Lower lobe of right lung (tissue), 2 donors: Measurements from ENCODE around the gene NUDCD3. TPM values are rescaled to one million over a fixed set of nuclear protein-coding genes. Genes with fewer than 3 reads are reported as not detected.
A peak's percentile ranks its signal among the peaks of the same experiment; 100 is the strongest.

Experiments
- ATAC-seq, 2 donors: fragments of 200-7000 bp; cut with Tn5 transposase; one replicate each; pipeline ENCODE4 v1.9.1; 2020 to 2022; ENCODE audit warnings: mild to moderate bottlenecking in 2 of 2, moderate library complexity in 2 of 2
- DNase-seq: peaks from one replicate; pipeline ENCODE4 v3.0.0-alpha.2; 2020
- H3K27ac ChIP-seq: fragments of 200-600 bp; one replicate; pipeline ENCODE4 v1.8.0; 2022
- H3K27me3 ChIP-seq: fragments of 200-600 bp; one replicate; pipeline ENCODE4 v1.8.0; 2022; ENCODE audit warnings: low read depth
- H3K36me3 ChIP-seq: fragments of 200-600 bp; one replicate; pipeline ENCODE4 v1.8.0; 2022; ENCODE audit warnings: mild to moderate bottlenecking
- H3K4me1 ChIP-seq: fragments of 200-600 bp; one replicate; pipeline ENCODE4 v1.8.0; 2022
- H3K4me3 ChIP-seq: fragments of 200-600 bp; one replicate; pipeline ENCODE4 v1.8.0; 2022; ENCODE audit warnings: mild to moderate bottlenecking
- H3K9me3 ChIP-seq: fragments of 200-600 bp; one replicate; pipeline ENCODE4 v1.8.0; 2022
- intact Hi-C: fragments of 100-400 bp; cut with DNase I; formaldehyde crosslinking; loops from one replicate; pipeline ENCODE4 v1.11.0; 2022
- total RNA-seq: library from RNA; stranded (reverse); fragmentation: NEBNext Ultra II Directional; extraction: Animal tissue kit (Norgen Biotek cat#: 25700); gene quantifications from one replicate; pipeline ENCODE4 v1.2.1, GENCODE V29; 2021
- TF ChIP-seq, protein P1 (sequence below): fragments of 200-600 bp; IDR thresholded peaks from one replicate; pipeline ENCODE4 v1.8.0; 2022; ENCODE audit warnings: antibody characterized with exemption, mild to moderate bottlenecking
- donor health status: DM: no; HTN: yes; CAD: no; lungs with severe emphysema.

NUDCD3 gene
- total RNA-seq, 1 donor from 2014 or later: 87.6 TPM

DNA sequence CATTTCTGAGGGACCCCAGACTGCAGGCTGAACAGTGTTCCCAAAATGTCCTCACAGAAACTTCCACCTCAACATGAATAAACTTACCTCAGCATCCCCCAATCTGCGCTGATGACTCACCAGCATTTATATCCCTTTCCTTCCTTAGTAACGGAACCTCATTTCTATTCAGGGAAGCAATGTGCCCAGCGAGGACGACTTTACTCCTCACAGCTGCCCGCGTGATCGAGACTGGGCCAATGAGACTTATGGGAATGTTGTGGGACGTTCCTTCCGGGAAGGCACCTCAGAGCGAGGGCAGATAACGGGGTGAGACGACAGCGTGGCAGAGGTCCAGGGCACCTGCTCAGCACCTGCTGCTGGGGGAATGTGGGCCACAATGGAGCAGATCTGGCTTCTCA lies 91.9 kb downstream of the NUDCD3 start:
- no peaks in the 10 kb centered on the region for H3K4me1 ChIP-seq
- H3K27me3 ChIP-seq: no peaks in the 10 kb centered on the region
- peaks cover 72% of the 10 kb centered on the region for H3K36me3 ChIP-seq
- no peak overlapping the region for H3K4me3 ChIP-seq
- intact Hi-C loops: no loop called here
- TF ChIP-seq, protein P1, sequence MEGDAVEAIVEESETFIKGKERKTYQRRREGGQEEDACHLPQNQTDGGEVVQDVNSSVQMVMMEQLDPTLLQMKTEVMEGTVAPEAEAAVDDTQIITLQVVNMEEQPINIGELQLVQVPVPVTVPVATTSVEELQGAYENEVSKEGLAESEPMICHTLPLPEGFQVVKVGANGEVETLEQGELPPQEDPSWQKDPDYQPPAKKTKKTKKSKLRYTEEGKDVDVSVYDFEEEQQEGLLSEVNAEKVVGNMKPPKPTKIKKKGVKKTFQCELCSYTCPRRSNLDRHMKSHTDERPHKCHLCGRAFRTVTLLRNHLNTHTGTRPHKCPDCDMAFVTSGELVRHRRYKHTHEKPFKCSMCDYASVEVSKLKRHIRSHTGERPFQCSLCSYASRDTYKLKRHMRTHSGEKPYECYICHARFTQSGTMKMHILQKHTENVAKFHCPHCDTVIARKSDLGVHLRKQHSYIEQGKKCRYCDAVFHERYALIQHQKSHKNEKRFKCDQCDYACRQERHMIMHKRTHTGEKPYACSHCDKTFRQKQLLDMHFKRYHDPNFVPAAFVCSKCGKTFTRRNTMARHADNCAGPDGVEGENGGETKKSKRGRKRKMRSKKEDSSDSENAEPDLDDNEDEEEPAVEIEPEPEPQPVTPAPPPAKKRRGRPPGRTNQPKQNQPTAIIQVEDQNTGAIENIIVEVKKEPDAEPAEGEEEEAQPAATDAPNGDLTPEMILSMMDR: no peak
- DNase-seq: no peak
- no peaks in the 10 kb centered on the region for H3K9me3 ChIP-seq
- ATAC-seq: no peak
- no peak overlapping the region for H3K27ac ChIP-seq

DNA sequence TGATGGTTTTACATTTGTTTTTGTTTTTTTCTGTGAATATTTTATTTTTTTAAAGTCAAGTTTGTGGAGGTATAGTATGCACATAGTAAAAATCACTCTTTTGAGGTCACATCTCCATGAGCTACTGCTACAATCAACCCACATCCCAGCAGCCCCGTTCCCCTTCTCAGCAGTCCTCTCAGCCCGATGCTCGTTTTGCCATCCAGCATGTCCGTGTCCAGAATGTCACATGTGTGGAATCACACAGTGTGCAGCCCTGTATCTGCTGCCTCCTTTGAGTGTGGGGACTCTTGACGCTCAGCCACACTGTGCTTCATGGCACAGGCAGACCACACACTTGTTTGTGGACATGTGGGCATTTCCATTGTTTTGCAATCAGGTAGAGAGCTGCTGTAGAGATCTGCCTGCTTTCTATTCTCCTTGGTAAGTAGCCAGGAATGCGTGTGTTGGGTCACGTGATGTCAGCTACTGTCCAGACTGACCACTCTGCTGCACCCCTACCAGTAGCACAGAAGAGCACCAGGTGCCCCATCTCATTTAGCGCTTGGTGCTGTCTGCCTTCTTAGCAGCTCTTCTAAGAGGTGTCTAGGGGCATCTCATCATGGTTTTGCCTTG lies 93.4 kb downstream of the NUDCD3 start:
- peaks cover 69% of the 10 kb centered on the region for H3K36me3 ChIP-seq

DNA sequence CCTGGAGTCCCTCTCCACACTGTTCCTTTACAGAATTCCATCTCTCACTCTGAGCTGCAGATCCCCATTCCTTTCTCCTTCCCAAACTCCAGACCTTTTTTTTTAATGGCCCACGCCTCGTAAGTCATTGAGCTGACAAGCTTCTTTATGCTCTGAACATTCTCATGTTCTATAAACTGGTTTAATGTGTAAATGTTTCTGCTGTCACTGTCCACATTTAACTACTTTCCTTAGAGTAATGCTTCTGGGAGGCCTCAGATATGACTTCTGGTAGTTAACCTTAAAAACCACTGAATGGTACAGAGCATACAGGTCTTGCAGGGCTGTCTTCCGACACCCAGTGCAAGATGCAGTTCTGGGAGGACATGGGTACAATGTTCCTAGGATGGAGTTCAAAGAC lies 94.0 kb downstream of the NUDCD3 start:
- no peak for ATAC-seq
- TF ChIP-seq, protein P1: no peak
- Histone ChIP-seq H3K27me3 (no peaks in the 10 kb centered on the region), H3K4me1 (no peaks in the 10 kb centered on the region), H3K4me3 (no peak overlapping the region), H3K27ac (no peak overlapping the region), H3K9me3 (no peaks in the 10 kb centered on the region), H3K36me3 (peaks cover 69% of the 10 kb centered on the region)
- intact Hi-C loops: no loop called here
- DNase-seq: no peak

More for the DNA sequence above, 93.4 kb downstream of the NUDCD3 start:
- no peaks in the 10 kb centered on the region for H3K4me1 ChIP-seq
- ATAC-seq: peak in 1 of 2 donors; percentile 23
- no peak for DNase-seq
- intact Hi-C loops: no loop called here
- TF ChIP-seq, protein P1: no peak
- H3K9me3 ChIP-seq: no peaks in the 10 kb centered on the region
- H3K27ac ChIP-seq: no peak overlapping the region
- no peaks in the 10 kb centered on the region for H3K27me3 ChIP-seq
- no peak overlapping the region for H3K4me3 ChIP-seq

DNA sequence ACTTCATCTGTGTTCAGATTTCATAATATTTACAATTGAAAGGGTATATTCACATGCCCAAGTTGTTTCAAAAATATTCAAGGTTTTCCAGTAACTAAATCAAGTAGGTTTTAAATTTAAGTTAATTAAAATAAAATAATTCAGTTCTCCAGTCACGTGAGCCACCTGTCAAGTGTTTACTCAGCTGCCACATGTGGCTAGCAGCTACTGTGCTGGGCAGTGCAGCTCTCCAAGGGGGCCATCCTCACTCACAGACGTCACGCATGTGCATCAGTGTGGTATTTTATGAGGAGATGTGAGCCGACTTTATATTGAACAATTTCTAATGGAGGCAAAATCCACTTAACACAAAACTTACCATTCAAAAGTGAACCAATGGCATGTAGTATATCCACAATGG lies 95.4 kb downstream of the NUDCD3 start:
- TF ChIP-seq, protein P1: no peak
- H3K4me3 ChIP-seq: no peak overlapping the region
- H3K36me3 ChIP-seq: peaks cover 69% of the 10 kb centered on the region
- DNase-seq (no peak), ATAC-seq (no peak)
- H3K27me3 ChIP-seq: no peaks in the 10 kb centered on the region
- H3K27ac ChIP-seq: no peak overlapping the region
- H3K9me3 ChIP-seq: no peaks in the 10 kb centered on the region
- H3K4me1 ChIP-seq: no peaks in the 10 kb centered on the region
- intact Hi-C loops: no loop called here

DNA sequence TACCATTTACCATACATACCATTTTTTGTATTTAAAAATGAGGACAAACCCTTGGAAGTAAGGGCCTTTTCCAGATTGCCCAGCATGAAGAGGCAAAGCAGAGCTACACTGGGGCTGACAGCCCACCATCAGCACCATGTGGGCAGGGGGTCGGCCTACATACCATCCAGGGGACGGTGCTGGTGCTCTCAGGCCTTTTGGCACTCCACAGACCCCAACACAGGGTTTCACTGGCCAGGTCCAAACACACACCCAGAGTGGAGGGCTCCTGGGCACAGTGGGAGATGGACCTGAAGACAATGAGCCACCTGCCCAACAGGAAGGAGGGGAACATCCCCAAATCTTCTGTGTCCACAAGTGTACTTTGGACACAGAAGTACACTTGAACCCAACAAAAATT lies 95.8 kb downstream of the NUDCD3 start:
- Histone ChIP-seq H3K4me3 (no peak overlapping the region), H3K27me3 (no peaks in the 10 kb centered on the region), H3K4me1 (no peaks in the 10 kb centered on the region), H3K27ac (no peak overlapping the region), H3K36me3 (peaks cover 74% of the 10 kb centered on the region), H3K9me3 (no peaks in the 10 kb centered on the region)
- DNase-seq (no peak), ATAC-seq (no peak)
- intact Hi-C loops: no loop called here
- TF ChIP-seq, protein P1: no peak

DNA sequence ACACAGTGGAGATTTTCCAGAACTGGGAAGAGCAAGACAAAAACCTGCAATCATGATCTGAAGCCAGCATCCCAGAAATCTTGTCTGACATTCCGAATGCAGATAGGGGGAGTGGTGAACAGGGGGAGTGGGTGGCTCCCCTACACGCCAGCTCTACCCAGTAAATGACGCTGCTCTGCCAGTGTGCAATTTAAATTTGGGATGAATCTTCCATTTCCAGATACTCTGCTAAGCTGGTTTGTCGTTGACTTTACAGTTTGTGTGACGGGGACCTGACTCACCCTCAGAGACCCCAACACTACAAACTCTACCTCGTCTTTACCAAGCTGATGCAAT lies 96.4 kb downstream of the NUDCD3 start:
- no peak overlapping the region for H3K4me3 ChIP-seq
- no peaks in the 10 kb centered on the region for H3K27me3 ChIP-seq
- intact Hi-C loops: no loop called here
- peaks cover 74% of the 10 kb centered on the region for H3K36me3 ChIP-seq
- no peak overlapping the region for H3K27ac ChIP-seq
- H3K9me3 ChIP-seq: no peaks in the 10 kb centered on the region
- no peaks in the 10 kb centered on the region for H3K4me1 ChIP-seq
- TF ChIP-seq, protein P1: no peak
- ATAC-seq (no peak), DNase-seq (no peak)
